ENCODE data around the gene SPAG16. TPM values are rescaled to one million over a fixed set of nuclear protein-coding genes. Genes with fewer than 3 reads are reported as not detected.

SPAG16 gene
- polyA plus RNA-seq, 1 of the 3 experiments (the other 2 are of a cell fraction) = 29.5 TPM

GRCh38 chr2:214169736-214170135 is 885.5 kb downstream of the SPAG16 start:
- CTCF ChIA-PET = no interaction called here
- no peak for DNase-seq
- no peak overlapping the region for H3K27ac ChIP-seq (ENCODE audit: low read depth in 2 of 2, low read length in 1 of 2)
- 54% methylated on average over 2 of the region's 2 CpGs for WGBS (ENCODE audit: low lambda C conversion rate)
- no peaks in the 10 kb centered on the region for H4K20me1 ChIP-seq (ENCODE audit: insufficient read depth)
- H3K9me3 ChIP-seq = no peaks in the 10 kb centered on the region
- no peaks in the 10 kb centered on the region for H3K27me3 ChIP-seq (ENCODE audit: insufficient read depth)
- POLR2A ChIA-PET = no interaction called here
- no peaks in the 10 kb centered on the region for H3F3A ChIP-seq (replicated peaks; ENCODE audit: insufficient read depth)
- no peak overlapping the region for H2AFZ ChIP-seq (ENCODE audit: low read depth)
- H3K9me2 ChIP-seq = no peaks in the 10 kb centered on the region
- TF ChIP-seq EZH2phosphoT487 (IDR thresholded peaks at IDR 0.05; ENCODE audit: borderline replicate concordance, low read depth) = no peak
- no peak for TF ChIP-seq FOXM1 (IDR thresholded peaks at IDR 0.05; ENCODE audit: low read depth)
- no peak for TF ChIP-seq USF2 (IDR thresholded peaks at IDR 0.05; ENCODE audit: borderline replicate concordance, low read depth, low read length)
- TF ChIP-seq NRF1 (IDR thresholded peaks at IDR 0.05; ENCODE audit: low read depth, low read length) = no peak
- no peak for TF ChIP-seq CHD2 (IDR thresholded peaks at IDR 0.05; ENCODE audit: low read length, partially characterized antibody)
- no peak overlapping the region for H3K9ac ChIP-seq
- no peaks in the 10 kb centered on the region for H3K4me1 ChIP-seq (ENCODE audit: control insufficient read depth in 1 of 2, insufficient read depth in 2 of 2, low read depth in 1 of 2, low read length in 1 of 2)
- H3K36me3 ChIP-seq (replicated peaks in 1 of 2; ENCODE audit: control insufficient read depth in 1 of 2, insufficient read depth in 2 of 2, low read length in 1 of 2) = no peaks in the 10 kb centered on the region
- no peaks in the 10 kb centered on the region for H3K79me2 ChIP-seq (ENCODE audit: insufficient read depth)
- no peak overlapping the region for H3K4me3 ChIP-seq (ENCODE audit: low read depth in 2 of 2, low read length in 1 of 2)
- H3K4me2 ChIP-seq = no peak overlapping the region

GRCh38 chr2:214174563-214174962 is 890.3 kb downstream of the SPAG16 start:
- WGBS (ENCODE audit: low lambda C conversion rate) = 5% methylated on average over 1 of the region's 1 CpG
- Histone ChIP-seq H3K27me3 (ENCODE audit: insufficient read depth) (no peaks in the 10 kb centered on the region), H3K9ac (no peak overlapping the region), H3K79me2 (ENCODE audit: insufficient read depth) (no peaks in the 10 kb centered on the region), H3K4me2 (no peak overlapping the region), H3K4me1 (ENCODE audit: control insufficient read depth in 1 of 2, insufficient read depth in 2 of 2, low read depth in 1 of 2, low read length in 1 of 2) (no peaks in the 10 kb centered on the region), H3F3A (replicated peaks; ENCODE audit: insufficient read depth) (no peaks in the 10 kb centered on the region), H3K9me3 (no peaks in the 10 kb centered on the region), H3K27ac (ENCODE audit: low read depth in 2 of 2, low read length in 1 of 2) (no peak overlapping the region), H4K20me1 (ENCODE audit: insufficient read depth) (no peaks in the 10 kb centered on the region), H2AFZ (ENCODE audit: low read depth) (no peak overlapping the region), H3K4me3 (ENCODE audit: low read depth in 2 of 2, low read length in 1 of 2) (no peak overlapping the region), H3K9me2 (no peaks in the 10 kb centered on the region), H3K36me3 (replicated peaks in 1 of 2; ENCODE audit: control insufficient read depth in 1 of 2, insufficient read depth in 2 of 2, low read length in 1 of 2) (peaks cover 0 to 3% of the 10 kb centered on the region in 2 experiments)
- DNase-seq = no peak
- POLR2A ChIA-PET = no interaction called here
- CTCF ChIA-PET = no interaction called here
- TF ChIP-seq NRF1 (IDR thresholded peaks at IDR 0.05; ENCODE audit: low read depth, low read length) (no peak), RCOR1 (IDR thresholded peaks at IDR 0.05; ENCODE audit: low read length) (no peak), SMC3 (IDR thresholded peaks at IDR 0.05; ENCODE audit: low read depth, low read length) (no peak), MEF2A (IDR thresholded peaks at IDR 0.05; ENCODE audit: borderline replicate concordance, low read depth) (no peak), SIN3A (IDR thresholded peaks at IDR 0.05; ENCODE audit: borderline replicate concordance, low read depth, low read length) (no peak), USF2 (IDR thresholded peaks at IDR 0.05; ENCODE audit: borderline replicate concordance, low read depth, low read length) (no peak), RFX5 (IDR thresholded peaks at IDR 0.05; ENCODE audit: low read length) (no peak), ELF1 (IDR thresholded peaks at IDR 0.05) (no peak), PBX3 (IDR thresholded peaks at IDR 0.05) (no peak), TCF12 (IDR thresholded peaks at IDR 0.05) (no peak), RAD21 (IDR thresholded peaks at IDR 0.05; ENCODE audit: low read length) (no peak), JUND (IDR thresholded peaks at IDR 0.05) (no peak), MAX (IDR thresholded peaks at IDR 0.05; ENCODE audit: low read depth) (no peak), EZH2phosphoT487 (IDR thresholded peaks at IDR 0.05; ENCODE audit: borderline replicate concordance, low read depth) (no peak), TEAD4 (IDR thresholded peaks at IDR 0.05; ENCODE audit: borderline replicate concordance, insufficient read depth) (no peak), MXI1 (IDR thresholded peaks at IDR 0.05; ENCODE audit: low read depth, low read length) (no peak), USF1 (IDR thresholded peaks at IDR 0.05; ENCODE audit: borderline replicate concordance, low read depth) (no peak)
